Endodermal cell (in vitro differentiated cells): ENCODE measurements around the gene HYCC2. TPM values are rescaled to one million over a fixed set of nuclear protein-coding genes. Genes with fewer than 3 reads are reported as not detected.
A peak's percentile ranks its signal among the peaks of the same experiment; 100 is the strongest.
"Not testable (repeated sequence)": the region's sequence is repeated elsewhere in the genome, so short reads cannot be mapped to it uniquely, and the experiment has no call there.

Experiments
- DNase-seq: peaks from one replicate; pipeline ENCODE4 v3.0.0-alpha.2; 2017
- H3K27ac ChIP-seq: 2 replicates; pipeline ENCODE4 v1.5.1; 2013; ENCODE audit warnings: mild to moderate bottlenecking, low read depth, low read length, moderate library complexity
- H3K27me3 ChIP-seq: 2 replicates; pipeline ENCODE4 v1.6.1; 2013; ENCODE audit warnings: mild to moderate bottlenecking, low read length, moderate library complexity; ENCODE audit not compliant: insufficient read depth, control insufficient read depth, poor library complexity, severe bottlenecking
- H3K36me3 ChIP-seq: 2 replicates; pipeline ENCODE4 v1.7.0; 2013; ENCODE audit warnings: mild to moderate bottlenecking, low read length, moderate library complexity; ENCODE audit not compliant: control insufficient read depth, insufficient read depth
- H3K4me1 ChIP-seq: one replicate; pipeline ENCODE4 v1.7.0; 2013; ENCODE audit warnings: low read length; ENCODE audit not compliant: control insufficient read depth, insufficient read depth
- H3K4me3 ChIP-seq: 2 replicates; pipeline ENCODE4 v1.5.1; 2013; ENCODE audit warnings: mild to moderate bottlenecking, low read length, moderate library complexity
- H3K9ac ChIP-seq: 2 replicates; pipeline ENCODE4 v1.6.1; 2013; ENCODE audit warnings: mild to moderate bottlenecking, low read length, moderate library complexity; ENCODE audit not compliant: poor library complexity, severe bottlenecking; ENCODE audit errors: extremely low read depth
- H3K9me3 ChIP-seq: 2 replicates; pipeline ENCODE4 v1.6.1; 2013; ENCODE audit warnings: mild to moderate bottlenecking, low read length, moderate library complexity; ENCODE audit not compliant: control insufficient read depth
- H3K27ac Mint-ChIP-seq: 2 replicates; pipeline ENCODE4 v1.8.0; 2020; ENCODE audit warnings: mixed read lengths
- H3K27me3 Mint-ChIP-seq: 2 replicates; pipeline ENCODE4 v1.8.0; 2021; ENCODE audit warnings: mild to moderate bottlenecking, mixed read lengths; ENCODE audit not compliant: insufficient read depth
- H3K36me3 Mint-ChIP-seq: 2 replicates; pipeline ENCODE4 v1.8.0; 2020; ENCODE audit warnings: low read depth, mixed read lengths
- H3K4me1 Mint-ChIP-seq: 2 replicates; pipeline ENCODE4 v1.8.0; 2020; ENCODE audit warnings: mixed read lengths
- H3K4me3 Mint-ChIP-seq: 2 replicates; pipeline ENCODE4 v1.8.0; 2020; ENCODE audit warnings: mild to moderate bottlenecking, moderate library complexity, mixed read lengths
- H3K9me3 Mint-ChIP-seq: 2 replicates; pipeline ENCODE4 v1.8.0; 2020; ENCODE audit warnings: mild to moderate bottlenecking, mixed read lengths
- CTCF ChIP-seq: fragments of 200-600 bp; sonication (generic); conservative IDR thresholded peaks from 2 replicates; pipeline ENCODE4 v1.5.0; 2021; ENCODE audit warnings: antibody characterized with exemption, mild to moderate bottlenecking
- WGBS, 2 experiments: methylation state at CpG; one replicate each; pipeline versions ENCODE4 v1.1.5 to v1.1.7; 2013; ENCODE audit warnings: missing lambda C conversion rate in 2 of 2, mixed read lengths in 1 of 2; ENCODE audit not compliant: insufficient coverage in 1 of 2, insufficient read length in 1 of 2; 5-methylcytosine and 5-hydroxymethylcytosine counted together
- total RNA-seq, 2 donors: library from RNA; stranded (reverse); fragmentation: NEBNext Ultra II Directional in 1 of 2; extraction: Animal tissue kit (Norgen Biotek cat#: 25700) in 1 of 2; gene quantifications; 2 replicates in 1 of 2; 3 replicates in 1 of 2; pipeline ENCODE4 v1.2.1, GENCODE V29; 2021

The HYCC2 gene
- total RNA-seq, 2 donors from 2014 or later, result 18.8 to 47.6 TPM

- H3K9me3 Mint-ChIP-seq, result no peaks in the 10 kb centered on the region
- 0 to 13% methylated on average over 1 to 4 of the region's 5 CpGs for WGBS, 2 experiments
- peaks cover 22% of the 10 kb centered on the region for H3K4me1 Mint-ChIP-seq
- no peak overlapping the region for H3K27ac ChIP-seq
- no peaks in the 10 kb centered on the region for H3K4me1 ChIP-seq
- no peak for DNase-seq
- H3K27me3 ChIP-seq, result no peaks in the 10 kb centered on the region
- H3K36me3 Mint-ChIP-seq, result no peaks in the 10 kb centered on the region
- no peaks in the 10 kb centered on the region for H3K36me3 ChIP-seq
- H3K27me3 Mint-ChIP-seq, result no peaks in the 10 kb centered on the region
- H3K9ac ChIP-seq, result peak overlapping the region; percentile 76
- H3K4me3 Mint-ChIP-seq, result peak overlapping the region; percentile 98
- no peak for TF ChIP-seq CTCF
- H3K9me3 ChIP-seq, result no peaks in the 10 kb centered on the region
- H3K4me3 ChIP-seq, result peak overlapping the region; percentile 99
- peak overlapping the region; percentile 95 for H3K27ac Mint-ChIP-seq
Observed at GRCh38 chr2:201072201-201072530, 695 bp upstream of the HYCC2 start.

- Mint-ChIP-seq H3K4me1 (peaks cover 22% of the 10 kb centered on the region), H3K27ac (peak overlapping the region; percentile 95), H3K36me3 (no peaks in the 10 kb centered on the region), H3K9me3 (no peaks in the 10 kb centered on the region), H3K27me3 (no peaks in the 10 kb centered on the region), H3K4me3 (peak overlapping the region; percentile 98)
- Histone ChIP-seq H3K27me3 (no peaks in the 10 kb centered on the region), H3K36me3 (no peaks in the 10 kb centered on the region), H3K9ac (peak overlapping the region; percentile 76), H3K4me3 (peak overlapping the region; percentile 99), H3K4me1 (no peaks in the 10 kb centered on the region), H3K27ac (peak overlapping the region; percentile 52), H3K9me3 (no peaks in the 10 kb centered on the region)
- no peak for TF ChIP-seq CTCF
- DNase-seq, result no peak
- 0 to 2% methylated on average over 9 to 21 of the region's 21 CpGs for WGBS, 2 experiments
Observed at GRCh38 chr2:201070948-201071478, 458 bp downstream of the HYCC2 start.

GRCh38 chr2:201064797-201065329 is 6.6 kb downstream of the HYCC2 start:
- Mint-ChIP-seq H3K27me3 (no peaks in the 10 kb centered on the region), H3K27ac (no peak overlapping the region), H3K36me3 (peaks cover 8% of the 10 kb centered on the region), H3K4me3 (no peak overlapping the region), H3K9me3 (no peaks in the 10 kb centered on the region), H3K4me1 (peaks cover 19% of the 10 kb centered on the region)
- no peak for TF ChIP-seq CTCF
- no peak for DNase-seq
- H3K9ac ChIP-seq, result no peak overlapping the region
- H3K4me1 ChIP-seq, result no peaks in the 10 kb centered on the region
- H3K9me3 ChIP-seq, result no peaks in the 10 kb centered on the region
- H3K4me3 ChIP-seq, result no peak overlapping the region
- H3K27me3 ChIP-seq, result no peaks in the 10 kb centered on the region
- no peak overlapping the region for H3K27ac ChIP-seq
- peaks cover 6% of the 10 kb centered on the region for H3K36me3 ChIP-seq
- WGBS, 2 experiments, result 83% methylated on average over 1 of the region's 2 CpGs; no CpG with 5 or more reads in 1 of the 2 experiments

- H3K27ac ChIP-seq, H3K27me3 ChIP-seq, H3K9me3 ChIP-seq, H3K4me3 Mint-ChIP-seq, H3K4me1 ChIP-seq, H3K4me3 ChIP-seq, H3K9me3 Mint-ChIP-seq, H3K9ac ChIP-seq, H3K27ac Mint-ChIP-seq, H3K36me3 ChIP-seq, DNase-seq, H3K27me3 Mint-ChIP-seq: not testable (repeated sequence)
- Mint-ChIP-seq H3K36me3 (peaks cover 12% of the 10 kb centered on the region), H3K4me1 (peaks cover 22% of the 10 kb centered on the region)
- 96 to 100% methylated on average over 2 to 5 of the region's 5 CpGs for WGBS, 2 experiments
Observed at GRCh38 chr2:201063516-201063915, 8.0 kb downstream of the HYCC2 start.
